HG03108 (cell line): ENCODE results near the gene C1QTNF12.

Source experiments
- ATAC-seq: cut with Tn5 transposase; IDR thresholded peaks from one replicate; pipeline ENCODE4 v1.9.1; 2021; ENCODE audit warnings: moderate library complexity; ENCODE audit not compliant: unreplicated experiment

Gene C1QTNF12

GRCh38 chr1:1229770-1230169 is 16.8 kb downstream of the C1QTNF12 start:
- no peak for ATAC-seq

- no peak for ATAC-seq
Observed at GRCh38 chr1:1228596-1229321, 17.8 kb downstream of the C1QTNF12 start.

GRCh38 chr1:1228187-1228586 is 18.3 kb downstream of the C1QTNF12 start:
- ATAC-seq: no peak

GRCh38 chr1:1227386-1227785 is 19.1 kb downstream of the C1QTNF12 start:
- ATAC-seq: no peak

GRCh38 chr1:1226566-1227362 is 19.8 kb downstream of the C1QTNF12 start:
- no peak for ATAC-seq

GRCh38 chr1:1225913-1226312 is 20.6 kb downstream of the C1QTNF12 start:
- ATAC-seq: no peak

GRCh38 chr1:1225238-1225845 is 21.2 kb downstream of the C1QTNF12 start:
- no peak for ATAC-seq

GRCh38 chr1:1223891-1224290 is 22.6 kb downstream of the C1QTNF12 start:
- ATAC-seq: no peak

- no peak for ATAC-seq
Observed at GRCh38 chr1:1223321-1223720, 23.2 kb downstream of the C1QTNF12 start.

- no peak for ATAC-seq
Observed at GRCh38 chr1:1222575-1223225, 23.8 kb downstream of the C1QTNF12 start.

GRCh38 chr1:1221887-1222574 is 24.5 kb downstream of the C1QTNF12 start:
- no peak for ATAC-seq

GRCh38 chr1:1220197-1220596 is 26.3 kb downstream of the C1QTNF12 start:
- ATAC-seq: no peak

- ATAC-seq: no peak
Observed at GRCh38 chr1:1219341-1219740, 27.2 kb downstream of the C1QTNF12 start.

GRCh38 chr1:1218524-1219200 is 27.9 kb downstream of the C1QTNF12 start:
- no peak for ATAC-seq

- no peak for ATAC-seq
Observed at GRCh38 chr1:1217621-1218523, 28.6 kb downstream of the C1QTNF12 start.

GRCh38 chr1:1216770-1217620 is 29.5 kb downstream of the C1QTNF12 start:
- ATAC-seq: no peak

GRCh38 chr1:1215881-1216605 is 30.5 kb downstream of the C1QTNF12 start:
- ATAC-seq: no peak
